NCI-H2196 treated with DMSO at 0.1 percent for 48 hours (cell line): ENCODE measurements around the gene IZUMO3.
"Not testable (repeated sequence)": the region's sequence is repeated elsewhere in the genome, so short reads cannot be mapped to it uniquely, and the experiment has no call there.

ENCODE experiments used
- DNase-seq: peaks from one replicate; lab custom pipeline; 2025; ENCODE audit not compliant: unreplicated experiment; lab: John Stamatoyannopoulos, UW

The IZUMO3 gene

GRCh38 chr9:24545847-24546522, at the start of gene IZUMO3:
TSS of gene IZUMO3 (minus strand) at chr9:24545897. CDS start at chr9:24545649, 248 bp downstream.
- DNase-seq, result no peak

- DNase-seq, result no peak
These were observed 48.6 kb upstream of the IZUMO3 start for GRCh38 chr9:24594234-24594850.

GRCh38 chr9:24590432-24590831, 44.7 kb upstream of the IZUMO3 start:
- DNase-seq, result no peak

GRCh38 chr9:24587883-24588282, 42.2 kb upstream of the IZUMO3 start:
- no peak for DNase-seq

GRCh38 chr9:24582146-24583126, 36.7 kb upstream of the IZUMO3 start:
- no peak for DNase-seq

- DNase-seq, result not testable (repeated sequence)
These were observed 34.3 kb upstream of the IZUMO3 start for GRCh38 chr9:24580005-24580404.

- DNase-seq, result no peak
These were observed 26.7 kb upstream of the IZUMO3 start for GRCh38 chr9:24572406-24572805.

GRCh38 chr9:24561957-24562356, 16.3 kb upstream of the IZUMO3 start:
- DNase-seq, result no peak

GRCh38 chr9:24553183-24553552, 7.5 kb upstream of the IZUMO3 start:
- DNase-seq, result no peak

- DNase-seq, result no peak
These were observed 7.0 kb upstream of the IZUMO3 start for GRCh38 chr9:24552526-24553182.

GRCh38 chr9:24545285-24545684, 412 bp downstream of the IZUMO3 start:
- no peak for DNase-seq

- DNase-seq, result no peak
These were observed 27.2 kb downstream of the IZUMO3 start for GRCh38 chr9:24518545-24518944.

- no peak for DNase-seq
These were observed 29.2 kb downstream of the IZUMO3 start for GRCh38 chr9:24516463-24516862.

GRCh38 chr9:24509850-24510249, 35.8 kb downstream of the IZUMO3 start:
- no peak for DNase-seq

GRCh38 chr9:24504521-24504920, 41.2 kb downstream of the IZUMO3 start:
- DNase-seq, result no peak

- DNase-seq, result no peak
These were observed 43.3 kb downstream of the IZUMO3 start for GRCh38 chr9:24502206-24502937.

- DNase-seq, result no peak
These were observed 44.9 kb downstream of the IZUMO3 start for GRCh38 chr9:24500761-24501160.

- DNase-seq, result no peak
These were observed 47.1 kb downstream of the IZUMO3 start for GRCh38 chr9:24498632-24499031.

- DNase-seq, result no peak
These were observed 48.0 kb downstream of the IZUMO3 start for GRCh38 chr9:24497671-24498070.
